H1 (cell line): ENCODE results near the gene TCTN3. TPM values are rescaled to one million over a fixed set of nuclear protein-coding genes. Genes with fewer than 3 reads are reported as not detected.

Experiments used
- CTCF ChIA-PET: fragments of 300-600 bp; sonication (Branson Sonifier 250); formaldehyde crosslinking; loops from one replicate; lab custom pipeline; 2021; ENCODE audit not compliant: partially characterized antibody; lab: Charles Lee
- POLR2A ChIA-PET: fragments of 300-600 bp; sonication (Branson Sonifier 250); formaldehyde crosslinking; loops from one replicate; lab custom pipeline; 2021; ENCODE audit warnings: inconsistent platforms; ENCODE audit not compliant: partially characterized antibody; lab: Charles Lee
- DNase-seq, 2 experiments: peaks; one replicate each; pipeline versions ENCODE4 v3.0.0 to v3.0.0-alpha.2; 2010 to 2022; ENCODE audit warnings: low spot score in 2 of 2, low read depth in 1 of 2, mixed read lengths in 1 of 2
- FAIRE-seq: peaks from 2 replicates; lab custom pipeline; 2011; peaks lifted over from hg19 to GRCh38; lab: Jason Lieb, UNC
- H2AFZ ChIP-seq: 2 replicates; pipeline ENCODE4 v1.8.1; 2012; ENCODE audit warnings: low read length, inconsistent platforms
- H2AK5ac ChIP-seq: 2 replicates; pipeline ENCODE4 v1.6.1; 2013; ENCODE audit warnings: low read depth, low read length
- H2BK120ac ChIP-seq: replicated peaks from 2 replicates; pipeline ENCODE3; 2013; ENCODE audit warnings: low read depth, low read length, inconsistent platforms
- H2BK12ac ChIP-seq: 2 replicates; pipeline ENCODE4 v1.6.1; 2013; ENCODE audit warnings: low read depth, low read length
- H2BK15ac ChIP-seq: 2 replicates; pipeline ENCODE4 v1.6.1; 2013; ENCODE audit warnings: low read length
- H2BK20ac ChIP-seq: 2 replicates; pipeline ENCODE4 v1.6.1; 2013; ENCODE audit warnings: low read length
- H2BK5ac ChIP-seq: 2 replicates; pipeline ENCODE4 v1.6.1; 2013; ENCODE audit warnings: low read depth, low read length
- H3K14ac ChIP-seq: 2 replicates; pipeline ENCODE4 v1.6.1; 2013; ENCODE audit warnings: inconsistent platforms; ENCODE audit not compliant: insufficient read length
- H3K18ac ChIP-seq: 2 replicates; pipeline ENCODE4 v1.6.1; 2013; ENCODE audit warnings: low read length; ENCODE audit errors: extremely low read depth
- H3K23ac ChIP-seq: 2 replicates; pipeline ENCODE4 v1.6.1; 2013; ENCODE audit warnings: inconsistent platforms; ENCODE audit not compliant: insufficient read length
- H3K23me2 ChIP-seq: 2 replicates; pipeline ENCODE4 v1.6.1; 2013; ENCODE audit warnings: low read depth, low read length
- H3K27ac ChIP-seq: 2 replicates; pipeline ENCODE4 v1.6.1; 2011; ENCODE audit warnings: low read depth, low read length, inconsistent platforms
- H3K27me3 ChIP-seq, 4 experiments: replicated peaks in 1 of 4; 1 replicate in 1 of 4; 2 replicates in 3 of 4; pipeline versions ENCODE4 v1.6.1 to v1.8.1; 2011 to 2013; ENCODE audit warnings: low read length in 3 of 4, mild to moderate bottlenecking in 3 of 4, inconsistent platforms in 2 of 4, mixed read lengths in 2 of 4, moderate library complexity in 1 of 4; ENCODE audit not compliant: control insufficient read depth in 3 of 4, insufficient read depth in 3 of 4; ENCODE audit errors: extremely low read depth in 1 of 4
- H3K36me3 ChIP-seq, 4 experiments: 2 replicates each; pipeline versions ENCODE4 v1.6.1 to v1.8.1; 2011 to 2013; ENCODE audit warnings: mild to moderate bottlenecking in 4 of 4, low read length in 3 of 4, moderate library complexity in 2 of 4, control low read depth in 1 of 4, inconsistent platforms in 1 of 4; ENCODE audit not compliant: insufficient read depth in 4 of 4, control insufficient read depth in 2 of 4
- H3K4ac ChIP-seq: replicated peaks from 2 replicates; pipeline ENCODE3; 2013; ENCODE audit warnings: low read length, low read depth, mixed read lengths, inconsistent platforms; ENCODE audit not compliant: insufficient read length
- H3K4me1 ChIP-seq, 4 experiments: replicated peaks in 1 of 4; 1 replicate in 1 of 4; 2 replicates in 3 of 4; pipeline versions ENCODE4 v1.6.1 to v1.8.1; 2011 to 2013; ENCODE audit warnings: low read length in 3 of 4, inconsistent platforms in 2 of 4, mixed read lengths in 1 of 4; ENCODE audit not compliant: insufficient read depth in 4 of 4, control insufficient read depth in 3 of 4
- H3K4me2 ChIP-seq, 2 experiments: 2 replicates each; pipeline versions ENCODE4 v1.6.1 to v1.8.1; 2011 to 2013; ENCODE audit warnings: low read depth in 2 of 2, low read length in 2 of 2, control low read depth in 1 of 2, inconsistent platforms in 1 of 2, mild to moderate bottlenecking in 1 of 2; ENCODE audit not compliant: insufficient read depth in 1 of 2
- H3K4me3 ChIP-seq, 4 experiments: fragments of 200-600, 300-600 bp in 1 of 4; sonication (generic), shearing (Covaris generic), sonication (Bioruptor Twin) in 1 of 4; 2 replicates each; pipeline versions ENCODE4 v1.5.1 to v1.8.1; 2011 to 2016; ENCODE audit warnings: low read length in 4 of 4, low read depth in 3 of 4, control low read depth in 2 of 4, inconsistent platforms in 2 of 4, mild to moderate bottlenecking in 2 of 4, mixed read lengths in 1 of 4, moderate library complexity in 1 of 4; ENCODE audit not compliant: insufficient read depth in 2 of 4; ENCODE audit errors: extremely low read depth in 1 of 4
- H3K56ac ChIP-seq: replicated peaks from 2 replicates; pipeline ENCODE3; 2013; ENCODE audit warnings: low read depth, mild to moderate bottlenecking, mixed read lengths, low read length, inconsistent platforms; ENCODE audit not compliant: insufficient read length
- H3K79me1 ChIP-seq: 2 replicates; pipeline ENCODE4 v1.6.1; 2013; ENCODE audit warnings: low read depth, low read length, control low read depth
- H3K79me2 ChIP-seq, 2 experiments: 2 replicates each; pipeline versions ENCODE4 v1.6.1 to v1.8.1; 2012 to 2013; ENCODE audit warnings: low read length in 2 of 2, mild to moderate bottlenecking in 2 of 2, inconsistent platforms in 1 of 2; ENCODE audit not compliant: insufficient read depth in 2 of 2, control insufficient read depth in 1 of 2
- H3K9ac ChIP-seq, 4 experiments: replicated peaks in 1 of 4; 1 replicate in 1 of 4; 2 replicates in 3 of 4; pipeline versions ENCODE4 v1.6.1 to v1.8.1; 2011 to 2013; ENCODE audit warnings: low read depth in 3 of 4, low read length in 3 of 4, control low read depth in 2 of 4, mild to moderate bottlenecking in 2 of 4, moderate library complexity in 2 of 4, inconsistent platforms in 1 of 4; ENCODE audit errors: extremely low read depth in 1 of 4
- H3K9me3 ChIP-seq, 2 experiments: 2 replicates each; pipeline versions ENCODE4 v1.6.1 to v1.8.1; 2012 to 2013; ENCODE audit warnings: mild to moderate bottlenecking in 2 of 2, moderate library complexity in 2 of 2, control low read depth in 1 of 2, inconsistent platforms in 1 of 2, low read depth in 1 of 2, low read length in 1 of 2, mixed read lengths in 1 of 2; ENCODE audit not compliant: insufficient read depth in 2 of 2
- H4K20me1 ChIP-seq, 2 experiments: replicated peaks in 1 of 2; 2 replicates each; pipeline versions ENCODE3 to v1.8.1; 2011 to 2013; ENCODE audit warnings: inconsistent platforms in 2 of 2, low read length in 2 of 2, mild to moderate bottlenecking in 1 of 2; ENCODE audit not compliant: insufficient read depth in 2 of 2, control insufficient read depth in 1 of 2
- H4K5ac ChIP-seq: 2 replicates; pipeline ENCODE4 v1.6.1; 2013; ENCODE audit warnings: low read length, low read depth, mixed read lengths, inconsistent platforms; ENCODE audit not compliant: insufficient read length
- H4K8ac ChIP-seq: 2 replicates; pipeline ENCODE4 v1.8.0; 2013; ENCODE audit warnings: mild to moderate bottlenecking, moderate library complexity, low read length, inconsistent platforms; ENCODE audit not compliant: insufficient read depth; ENCODE audit errors: extremely low read depth
- H4K91ac ChIP-seq: replicated peaks from 2 replicates; pipeline ENCODE3; 2013; ENCODE audit warnings: low read length, mixed read lengths, inconsistent platforms; ENCODE audit not compliant: insufficient read length
- CTBP2 ChIP-seq: IDR thresholded peaks from 2 replicates; pipeline ENCODE4 v1.7.0; 2011; ENCODE audit warnings: borderline replicate concordance, mild to moderate bottlenecking, moderate library complexity, mixed read lengths, low read length; ENCODE audit not compliant: insufficient read depth, insufficient read length
- SP1 ChIP-seq: IDR thresholded peaks from 2 replicates; pipeline ENCODE4 v1.6.1; 2011; ENCODE audit warnings: low read depth, low read length
- WGBS, 2 experiments: shearing (Covaris generic) in 1 of 2; methylation state at CpG; one replicate each; pipeline versions ENCODE4 v1.1.6 to v1.1.7; 2013 to 2015; ENCODE audit warnings: low lambda C conversion rate in 2 of 2, mixed read lengths in 2 of 2, inconsistent platforms in 1 of 2, low coverage in 1 of 2, missing lambda C conversion rate in 1 of 2; ENCODE audit not compliant: insufficient replicate concordance in 2 of 2, insufficient coverage in 1 of 2, insufficient read length in 1 of 2; ENCODE audit errors: extremely low coverage in 1 of 2, missing lambda C conversion rate in 1 of 2; 5-methylcytosine and 5-hydroxymethylcytosine counted together
- polyA plus RNA-seq, 7 experiments: library from polyadenylated mRNA; depleted of rRNA in 3 of 7; stranded (reverse) in 5 of 7; unstranded in 2 of 7; fragments of >200 nt in 5 of 7; fragments of 200-250 nt in 2 of 7; gene quantifications; 1 replicate in 5 of 7; 2 replicates in 1 of 7; 4 replicates in 1 of 7; pipeline versions ENCODE4 v1.2.1 to v1.2.3, GENCODE V29; 2011 to 2013; ENCODE audit warnings: missing spikeins in 2 of 7, mixed read lengths in 2 of 7
- total RNA-seq: library from RNA; stranded (reverse); fragmentation: NEBNext Ultra II Directional; extraction: Animal tissue kit (Norgen Biotek cat#: 25700); gene quantifications from 2 replicates; pipeline ENCODE4 v1.2.1, GENCODE V29; 2021

The TCTN3 gene
- total and polyA plus RNA-seq, 2 of the 8 experiments (the other 6 are each of a cell fraction or from before 2014, with no cell fraction given), result 34.7 to 39.8 TPM

DNA sequence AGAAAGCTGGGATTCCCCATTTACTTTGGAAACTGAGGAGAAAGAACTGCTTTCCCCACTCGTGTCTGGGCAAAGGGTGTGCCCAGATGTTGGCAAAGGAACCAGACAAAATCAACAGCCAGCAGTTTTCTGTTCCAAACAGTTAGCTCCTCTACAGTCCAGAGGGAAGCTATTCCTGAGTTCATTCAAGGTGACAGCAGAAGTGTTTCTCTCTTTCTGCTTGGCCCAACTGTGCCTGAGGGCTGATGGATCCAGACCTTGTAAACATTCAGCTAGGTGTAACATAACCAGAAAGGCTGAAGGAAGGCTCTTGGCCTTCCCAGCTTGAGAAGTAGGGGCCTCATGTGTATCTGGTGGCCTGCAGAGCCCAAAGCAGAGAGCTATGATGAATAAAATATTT, 30.2 kb downstream of the TCTN3 start:
- Histone ChIP-seq H4K91ac (no peak overlapping the region), H3K79me1 (no peaks in the 10 kb centered on the region), H2AFZ (no peak overlapping the region), H3K9ac (no peak overlapping the region; a peak in 1 of 7 replicates), H3K9me3 (no peaks in the 10 kb centered on the region), H3K4ac (no peak overlapping the region), H3K4me3 (no peak overlapping the region), H2BK5ac (no peak overlapping the region), H3K4me1 (no peaks in the 10 kb centered on the region), H3K79me2 (no peaks in the 10 kb centered on the region), H4K5ac (no peak overlapping the region), H3K27me3 (no peaks in the 10 kb centered on the region), H2BK12ac (no peak overlapping the region), H4K20me1 (peaks cover 0 to 2% of the 10 kb centered on the region in 2 experiments), H2BK20ac (no peak overlapping the region), H3K56ac (no peak overlapping the region), H3K23me2 (no peaks in the 10 kb centered on the region), H3K36me3 (peaks cover 0 to 11% (median 6%) of the 10 kb centered on the region in 4 experiments; a peak in 3 of 8 replicates), H3K18ac (no peak overlapping the region), H3K27ac (no peak overlapping the region), H2BK15ac (no peak overlapping the region), H3K4me2 (no peak overlapping the region), H2AK5ac (no peak overlapping the region), H3K23ac (no peak overlapping the region), H4K8ac (no peak overlapping the region), H3K14ac (no peak overlapping the region), H2BK120ac (no peak overlapping the region)
- WGBS, 2 experiments, result 81% methylated on average over 1 of the region's 1 CpG; no CpG with 5 or more reads in 1 of the 2 experiments
- FAIRE-seq (no peak), DNase-seq (no peak)
- ChIA-PET POLR2A (interaction anchor here (1.3 to 2.0 kb wide), 2 partner anchors 14 to 29 kb away, joined by 3 to 7 read pairs; no protein-coding TSS in a partner anchor), CTCF (interaction anchor here (1.4 kb wide), 1 partner anchor 178 kb away, joined by 3 read pairs; no protein-coding TSS in a partner anchor)
- TF ChIP-seq SP1, result no peak
- no peak for TF ChIP-seq CTBP2
